HEK293T (cell line): Measurements from ENCODE around the gene IER3.

Source experiments
- BHLHE40 ChIP-seq: fragments of 450-650 bp; IDR thresholded peaks from 2 replicates; pipeline ENCODE4 v1.6.1; 2016; ENCODE audit warnings: mild to moderate bottlenecking, moderate library complexity, borderline replicate concordance
- ELF4 ChIP-seq: fragments of 450-650 bp; IDR thresholded peaks from 2 replicates; pipeline ENCODE4 v1.6.1; 2017; ENCODE audit warnings: antibody characterized with exemption
- FOXA1 ChIP-seq: fragments of 450-650 bp; IDR thresholded peaks from 2 replicates; pipeline ENCODE4 v1.6.1; 2016; ENCODE audit warnings: mild to moderate bottlenecking
- FOXK2 ChIP-seq: fragments of 450-650 bp; IDR thresholded peaks from 2 replicates; pipeline ENCODE4 v1.6.1; 2016; ENCODE audit warnings: mild to moderate bottlenecking
- FOXM1 ChIP-seq: fragments of 450-650 bp; IDR thresholded peaks from 2 replicates; pipeline ENCODE4 v1.6.1; 2017; ENCODE audit warnings: mild to moderate bottlenecking, borderline replicate concordance
- HDGF ChIP-seq: fragments of 450-650 bp; IDR thresholded peaks from 2 replicates; pipeline ENCODE4 v1.6.1; 2017; ENCODE audit warnings: antibody characterized with exemption, borderline replicate concordance
- LEF1 ChIP-seq: fragments of 450-650 bp; IDR thresholded peaks from 2 replicates; pipeline ENCODE4 v1.6.1; 2017; ENCODE audit warnings: mild to moderate bottlenecking, borderline replicate concordance
- NFRKB ChIP-seq: fragments of 450-650 bp; IDR thresholded peaks from 2 replicates; pipeline ENCODE4 v1.6.1; 2016; ENCODE audit warnings: mild to moderate bottlenecking, moderate library complexity
- SP1 ChIP-seq: fragments of 450-650 bp; IDR thresholded peaks from 2 replicates; pipeline ENCODE4 v1.6.1; 2017
- TARDBP ChIP-seq: fragments of 450-650 bp; IDR thresholded peaks from 2 replicates; pipeline ENCODE4 v1.6.1; 2016
- TF ChIP-seq, protein P1 (sequence below): fragments of 450-650 bp; IDR thresholded peaks from 2 replicates; pipeline ENCODE4 v1.6.1; 2016

DNA sequence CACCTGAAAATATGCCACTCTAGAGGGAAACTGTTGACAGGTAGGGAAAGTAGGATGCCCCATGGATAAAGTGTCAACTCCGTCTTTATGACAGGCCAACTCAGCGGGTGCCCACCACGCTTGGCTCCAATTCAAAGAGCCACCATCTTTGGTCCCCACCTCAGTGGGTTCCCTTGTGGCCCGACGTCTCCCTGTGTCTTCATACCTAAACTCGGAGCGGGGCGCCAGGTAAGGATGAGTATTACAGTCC is 27.5 kb downstream of the IER3 start:
- TF ChIP-seq SP1 (no peak), ELF4 (no peak), FOXK2 (no peak), TARDBP (no peak), FOXM1 (no peak), NFRKB (peak; percentile 45; the same call in 1 of the 2 replicates), HDGF (no peak), BHLHE40 (no peak), FOXA1 (no peak), LEF1 (no peak)
- TF ChIP-seq, protein P1, sequence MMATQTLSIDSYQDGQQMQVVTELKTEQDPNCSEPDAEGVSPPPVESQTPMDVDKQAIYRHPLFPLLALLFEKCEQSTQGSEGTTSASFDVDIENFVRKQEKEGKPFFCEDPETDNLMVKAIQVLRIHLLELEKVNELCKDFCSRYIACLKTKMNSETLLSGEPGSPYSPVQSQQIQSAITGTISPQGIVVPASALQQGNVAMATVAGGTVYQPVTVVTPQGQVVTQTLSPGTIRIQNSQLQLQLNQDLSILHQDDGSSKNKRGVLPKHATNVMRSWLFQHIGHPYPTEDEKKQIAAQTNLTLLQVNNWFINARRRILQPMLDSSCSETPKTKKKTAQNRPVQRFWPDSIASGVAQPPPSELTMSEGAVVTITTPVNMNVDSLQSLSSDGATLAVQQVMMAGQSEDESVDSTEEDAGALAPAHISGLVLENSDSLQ = no peak
